H9 (cell line): Measurements from ENCODE around the gene PTBP3. TPM values are rescaled to one million over a fixed set of nuclear protein-coding genes. Genes with fewer than 3 reads are reported as not detected.

Source experiments
- DNase-seq: peaks from one replicate; pipeline ENCODE4 v3.0.0-alpha.2; 2017
- H2AFZ ChIP-seq: one replicate; pipeline ENCODE4 v1.6.1; 2013; ENCODE audit warnings: mild to moderate bottlenecking, low read length, control low read depth, moderate library complexity
- H2AK5ac ChIP-seq: 2 replicates; pipeline ENCODE4 v1.6.1; 2013; ENCODE audit warnings: low read length, control low read depth, mixed read lengths; ENCODE audit not compliant: insufficient read length
- H2BK120ac ChIP-seq: one replicate; pipeline ENCODE4 v1.6.1; 2013; ENCODE audit warnings: low read depth, mild to moderate bottlenecking, low read length, control low read depth, inconsistent platforms; ENCODE audit not compliant: poor library complexity, severe bottlenecking
- H2BK12ac ChIP-seq: 2 replicates; pipeline ENCODE4 v1.6.1; 2013; ENCODE audit warnings: low read length, control low read depth, mixed read lengths, low read depth; ENCODE audit not compliant: insufficient read length
- H2BK15ac ChIP-seq: 2 replicates; pipeline ENCODE4 v1.6.1; 2013; ENCODE audit warnings: low read depth, low read length, control low read depth
- H2BK20ac ChIP-seq: one replicate; pipeline ENCODE4 v1.6.1; 2013; ENCODE audit warnings: low read depth, mild to moderate bottlenecking, low read length, control low read depth, inconsistent platforms; ENCODE audit not compliant: poor library complexity, severe bottlenecking
- H2BK5ac ChIP-seq: 2 replicates; pipeline ENCODE4 v1.6.1; 2013; ENCODE audit warnings: low read length, control low read depth, mixed read lengths; ENCODE audit not compliant: insufficient read length
- H3K14ac ChIP-seq: 2 replicates; pipeline ENCODE4 v1.6.1; 2013; ENCODE audit warnings: low read length, control low read depth; ENCODE audit not compliant: insufficient read depth
- H3K18ac ChIP-seq: 2 replicates; pipeline ENCODE4 v1.6.1; 2013; ENCODE audit warnings: low read depth, mild to moderate bottlenecking, mixed read lengths, low read length, control low read depth; ENCODE audit not compliant: insufficient read length
- H3K23ac ChIP-seq: 2 replicates; pipeline ENCODE4 v1.6.1; 2013; ENCODE audit warnings: low read length, control low read depth, mixed read lengths, low read depth; ENCODE audit not compliant: insufficient read length
- H3K23me2 ChIP-seq: 2 replicates; pipeline ENCODE4 v1.6.1; 2013; ENCODE audit warnings: low read depth, mild to moderate bottlenecking, mixed read lengths, low read length, control low read depth; ENCODE audit not compliant: insufficient read length, poor library complexity, severe bottlenecking
- H3K27ac ChIP-seq: 2 replicates; pipeline ENCODE4 v1.5.1; 2013; ENCODE audit warnings: low read length, control low read depth, mixed read lengths, low read depth; ENCODE audit not compliant: insufficient read length
- H3K27me3 ChIP-seq: 2 replicates; pipeline ENCODE4 v1.6.1; 2013; ENCODE audit warnings: low read length, control low read depth, inconsistent platforms; ENCODE audit not compliant: insufficient read depth
- H3K4ac ChIP-seq: 2 replicates; pipeline ENCODE4 v1.6.1; 2013; ENCODE audit warnings: low read depth, mild to moderate bottlenecking, control low read depth, inconsistent platforms, low read length, moderate library complexity
- H3K4me1 ChIP-seq: 2 replicates; pipeline ENCODE4 v1.6.1; 2013; ENCODE audit warnings: low read length, control low read depth, inconsistent platforms; ENCODE audit not compliant: insufficient read depth
- H3K4me2 ChIP-seq: 2 replicates; pipeline ENCODE4 v1.6.1; 2013; ENCODE audit warnings: low read length, control low read depth, mixed read lengths; ENCODE audit not compliant: insufficient read length, insufficient read depth
- H3K56ac ChIP-seq: 2 replicates; pipeline ENCODE4 v1.6.1; 2013; ENCODE audit warnings: low read depth, mild to moderate bottlenecking, mixed read lengths, low read length, control low read depth; ENCODE audit not compliant: insufficient read length
- H3K79me1 ChIP-seq: 2 replicates; pipeline ENCODE4 v1.6.1; 2013; ENCODE audit warnings: low read depth, mild to moderate bottlenecking, moderate library complexity, low read length, control low read depth, inconsistent platforms; ENCODE audit not compliant: insufficient read depth, poor library complexity, severe bottlenecking
- H3K79me2 ChIP-seq: 2 replicates; pipeline ENCODE4 v1.6.1; 2013; ENCODE audit warnings: low read length, control low read depth, inconsistent platforms; ENCODE audit not compliant: insufficient read depth
- H3K9ac ChIP-seq: 2 replicates; pipeline ENCODE4 v1.6.1; 2013; ENCODE audit warnings: low read length, control low read depth, mixed read lengths; ENCODE audit not compliant: insufficient read length; ENCODE audit errors: extremely low read depth
- H3K9me3 ChIP-seq: one replicate; pipeline ENCODE4 v1.6.1; 2013; ENCODE audit warnings: low read depth, low read length, inconsistent platforms; ENCODE audit not compliant: control insufficient read depth
- H3T11ph ChIP-seq: one replicate; pipeline ENCODE4 v1.6.1; 2013; ENCODE audit warnings: mild to moderate bottlenecking, low read length, control low read depth, inconsistent platforms
- H4K20me1 ChIP-seq: one replicate; pipeline ENCODE4 v1.6.1; 2013; ENCODE audit not compliant: control insufficient read depth, insufficient read length, insufficient read depth
- H4K5ac ChIP-seq: 2 replicates; pipeline ENCODE4 v1.6.1; 2013; ENCODE audit warnings: low read depth, mild to moderate bottlenecking, mixed read lengths, low read length, control low read depth; ENCODE audit not compliant: insufficient read length
- H4K8ac ChIP-seq: replicated peaks from 2 replicates; pipeline ENCODE4 v1.6.1; 2013; ENCODE audit warnings: low read length, control low read depth, mixed read lengths, low read depth; ENCODE audit not compliant: insufficient read length
- H4K91ac ChIP-seq: 2 replicates; pipeline ENCODE4 v1.6.1; 2013; ENCODE audit warnings: low read depth, mild to moderate bottlenecking, moderate library complexity, mixed read lengths, low read length, control low read depth; ENCODE audit not compliant: insufficient read length
- H3K27ac Mint-ChIP-seq, 3 experiments: 2 replicates in 2 of 3; 3 replicates in 1 of 3; pipeline ENCODE4 v1.8.0; 2020 to 2021; ENCODE audit warnings: mixed read lengths in 3 of 3, mild to moderate bottlenecking in 1 of 3, moderate library complexity in 1 of 3
- H3K27me3 Mint-ChIP-seq: 2 replicates; pipeline ENCODE4 v1.8.0; 2021; ENCODE audit warnings: low read depth, mild to moderate bottlenecking, moderate library complexity, mixed read lengths
- H3K36me3 Mint-ChIP-seq, 3 experiments: 2 replicates in 2 of 3; 3 replicates in 1 of 3; pipeline ENCODE4 v1.8.0; 2020 to 2021; ENCODE audit warnings: low read depth in 3 of 3, mixed read lengths in 3 of 3; ENCODE audit not compliant: insufficient read depth in 1 of 3
- H3K4me1 Mint-ChIP-seq, 2 experiments: 2 replicates each; pipeline ENCODE4 v1.8.0; 2020; ENCODE audit warnings: mixed read lengths in 2 of 2
- H3K4me3 Mint-ChIP-seq, 2 experiments: 2 replicates in 1 of 2; 3 replicates in 1 of 2; pipeline ENCODE4 v1.8.0; 2020 to 2021; ENCODE audit warnings: mild to moderate bottlenecking in 2 of 2, mixed read lengths in 2 of 2, moderate library complexity in 1 of 2
- H3K9me3 Mint-ChIP-seq, 2 experiments: 2 replicates in 1 of 2; 3 replicates in 1 of 2; pipeline ENCODE4 v1.8.0; 2020; ENCODE audit warnings: mild to moderate bottlenecking in 2 of 2, mixed read lengths in 2 of 2, moderate library complexity in 1 of 2
- total RNA-seq: library from RNA; stranded (reverse); gene quantifications from 2 replicates; pipeline ENCODE4 v1.2.1, GENCODE V29; 2021
- TF ChIP-seq, protein P1 (sequence below): fragments of 200-600 bp; sonication (generic); conservative IDR thresholded peaks from 3 replicates; pipeline ENCODE4 v1.8.0; 2021; ENCODE audit warnings: antibody characterized with exemption, mild to moderate bottlenecking

Gene PTBP3
- total RNA-seq, 1 experiment from 2014 or later, result 89.5 TPM

DNA sequence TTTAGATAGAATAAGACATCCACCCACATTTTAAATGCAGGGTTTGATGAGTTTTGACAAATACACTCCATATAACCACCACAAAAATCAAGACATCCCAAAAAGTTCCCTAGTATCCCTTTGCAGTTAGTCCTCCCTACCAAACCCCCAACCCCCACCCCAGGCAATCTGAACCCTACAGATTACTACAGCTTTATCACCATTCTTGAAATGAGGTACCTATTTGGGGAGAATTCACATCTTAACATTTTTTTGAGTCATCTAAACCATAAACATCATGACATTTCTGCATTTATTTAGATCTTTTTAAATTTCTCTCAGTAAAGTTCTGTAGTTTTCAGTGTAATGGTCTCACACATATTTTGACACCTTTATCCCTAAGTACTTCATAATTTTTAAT is 53.9 kb downstream of the PTBP3 start:
- Histone ChIP-seq H2AFZ (no peak overlapping the region), H3T11ph (no peak overlapping the region), H4K5ac (no peak overlapping the region), H3K9ac (no peak overlapping the region), H3K79me2 (no peaks in the 10 kb centered on the region; the same call in 1 of the 2 replicates), H3K56ac (no peak overlapping the region), H2BK120ac (no peak overlapping the region), H3K4ac (no peak overlapping the region), H4K20me1 (no peaks in the 10 kb centered on the region), H3K4me2 (no peak overlapping the region), H2AK5ac (no peak overlapping the region), H2BK20ac (no peak overlapping the region), H2BK12ac (no peak overlapping the region), H3K9me3 (peaks cover 10% of the 10 kb centered on the region), H3K23me2 (no peaks in the 10 kb centered on the region), H2BK15ac (no peak overlapping the region), H3K4me1 (peaks cover 2% of the 10 kb centered on the region), H3K23ac (no peak overlapping the region), H3K14ac (no peak overlapping the region), H2BK5ac (no peak overlapping the region), H3K27me3 (no peaks in the 10 kb centered on the region), H3K79me1 (peaks cover 4% of the 10 kb centered on the region), H4K8ac (no peak overlapping the region), H4K91ac (no peak overlapping the region), H3K18ac (no peak overlapping the region), H3K27ac (no peak overlapping the region)
- H3K4me3 Mint-ChIP-seq, result no peak overlapping the region
- peaks cover 25 to 42% of the 10 kb centered on the region in 2 experiments for H3K4me1 Mint-ChIP-seq
- H3K27me3 Mint-ChIP-seq, result no peaks in the 10 kb centered on the region
- peak overlapping the region in 1 of 3 experiments; percentile 56; a peak in 1 of 7 replicates for H3K27ac Mint-ChIP-seq
- DNase-seq, result no peak
- H3K9me3 Mint-ChIP-seq, result peaks cover 16 to 17% of the 10 kb centered on the region in 2 experiments
- peaks cover 19 to 21% (median 20%) of the 10 kb centered on the region in 3 experiments for H3K36me3 Mint-ChIP-seq
- TF ChIP-seq, protein P1, sequence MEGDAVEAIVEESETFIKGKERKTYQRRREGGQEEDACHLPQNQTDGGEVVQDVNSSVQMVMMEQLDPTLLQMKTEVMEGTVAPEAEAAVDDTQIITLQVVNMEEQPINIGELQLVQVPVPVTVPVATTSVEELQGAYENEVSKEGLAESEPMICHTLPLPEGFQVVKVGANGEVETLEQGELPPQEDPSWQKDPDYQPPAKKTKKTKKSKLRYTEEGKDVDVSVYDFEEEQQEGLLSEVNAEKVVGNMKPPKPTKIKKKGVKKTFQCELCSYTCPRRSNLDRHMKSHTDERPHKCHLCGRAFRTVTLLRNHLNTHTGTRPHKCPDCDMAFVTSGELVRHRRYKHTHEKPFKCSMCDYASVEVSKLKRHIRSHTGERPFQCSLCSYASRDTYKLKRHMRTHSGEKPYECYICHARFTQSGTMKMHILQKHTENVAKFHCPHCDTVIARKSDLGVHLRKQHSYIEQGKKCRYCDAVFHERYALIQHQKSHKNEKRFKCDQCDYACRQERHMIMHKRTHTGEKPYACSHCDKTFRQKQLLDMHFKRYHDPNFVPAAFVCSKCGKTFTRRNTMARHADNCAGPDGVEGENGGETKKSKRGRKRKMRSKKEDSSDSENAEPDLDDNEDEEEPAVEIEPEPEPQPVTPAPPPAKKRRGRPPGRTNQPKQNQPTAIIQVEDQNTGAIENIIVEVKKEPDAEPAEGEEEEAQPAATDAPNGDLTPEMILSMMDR, result no peak
